ENCODE data around the gene DCLK1.

Gene DCLK1

DNA sequence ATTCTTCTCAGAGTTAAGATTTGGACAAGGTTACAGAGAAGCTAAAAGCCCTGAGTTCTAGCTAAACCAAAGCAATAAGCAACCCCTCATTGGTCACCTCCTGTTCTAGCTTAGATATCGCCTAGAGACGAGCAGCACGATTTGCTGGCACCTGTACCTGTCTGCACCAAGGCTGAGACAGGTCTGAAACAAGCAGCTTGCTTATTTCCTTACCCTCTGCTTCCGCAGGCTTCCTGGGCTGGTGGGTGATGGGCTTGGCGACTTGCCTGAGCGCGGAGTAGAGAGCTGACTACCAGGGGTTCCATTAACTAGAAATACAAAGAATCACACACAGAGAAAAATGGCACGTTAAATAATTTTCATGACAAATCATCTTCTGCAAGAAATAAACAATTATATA lies 276.9 kb downstream of the DCLK1 start:
- no peak overlapping the region for H3K4me3 ChIP-seq (ENCODE audit: low read depth, low read length)
- CTCF ChIA-PET, result interaction anchor here (0.9 to 1.6 kb wide), 2 partner anchors 17 to 100 kb away, joined by 3 to 4 read pairs; no protein-coding TSS in a partner anchor
- no peak for DNase-seq (ENCODE audit: low read depth, low spot score)
- POLR2A ChIA-PET, result no interaction called here
- TF ChIP-seq, protein P1, sequence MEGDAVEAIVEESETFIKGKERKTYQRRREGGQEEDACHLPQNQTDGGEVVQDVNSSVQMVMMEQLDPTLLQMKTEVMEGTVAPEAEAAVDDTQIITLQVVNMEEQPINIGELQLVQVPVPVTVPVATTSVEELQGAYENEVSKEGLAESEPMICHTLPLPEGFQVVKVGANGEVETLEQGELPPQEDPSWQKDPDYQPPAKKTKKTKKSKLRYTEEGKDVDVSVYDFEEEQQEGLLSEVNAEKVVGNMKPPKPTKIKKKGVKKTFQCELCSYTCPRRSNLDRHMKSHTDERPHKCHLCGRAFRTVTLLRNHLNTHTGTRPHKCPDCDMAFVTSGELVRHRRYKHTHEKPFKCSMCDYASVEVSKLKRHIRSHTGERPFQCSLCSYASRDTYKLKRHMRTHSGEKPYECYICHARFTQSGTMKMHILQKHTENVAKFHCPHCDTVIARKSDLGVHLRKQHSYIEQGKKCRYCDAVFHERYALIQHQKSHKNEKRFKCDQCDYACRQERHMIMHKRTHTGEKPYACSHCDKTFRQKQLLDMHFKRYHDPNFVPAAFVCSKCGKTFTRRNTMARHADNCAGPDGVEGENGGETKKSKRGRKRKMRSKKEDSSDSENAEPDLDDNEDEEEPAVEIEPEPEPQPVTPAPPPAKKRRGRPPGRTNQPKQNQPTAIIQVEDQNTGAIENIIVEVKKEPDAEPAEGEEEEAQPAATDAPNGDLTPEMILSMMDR (IDR thresholded peaks at IDR 0.05; ENCODE audit: insufficient read depth, low read length, missing control alignments), result no peak

DNA sequence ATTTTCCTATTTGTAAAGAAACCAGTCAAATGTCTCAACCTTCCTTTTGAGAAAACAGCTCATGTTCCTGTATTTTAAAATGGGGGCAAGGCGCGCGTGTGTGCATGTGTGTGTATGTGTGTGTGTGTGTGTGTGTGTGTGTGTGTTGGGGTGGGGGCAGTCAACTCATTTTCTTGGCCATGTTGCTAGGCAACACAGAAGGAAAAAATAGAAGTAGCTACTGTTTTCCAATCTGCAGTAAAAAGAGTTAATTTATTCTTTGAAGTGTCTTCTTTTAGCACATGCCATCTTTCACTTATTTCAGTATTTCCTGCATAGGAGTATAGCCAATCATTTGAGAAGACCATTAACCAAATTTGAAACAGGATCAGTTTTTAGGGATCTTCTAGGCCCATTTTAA lies 279.3 kb downstream of the DCLK1 start:
- DNase-seq (ENCODE audit: low read depth, low spot score), result no peak
- CTCF ChIA-PET, result interaction anchor here (0.6 to 1.3 kb wide), 5 partner anchors 11 to 452 kb away, joined by 3 to 4 read pairs (median 3); no protein-coding TSS in a partner anchor
- H3K4me3 ChIP-seq (ENCODE audit: low read depth, low read length), result no peak overlapping the region
- POLR2A ChIA-PET, result no interaction called here
- TF ChIP-seq, protein P1 (IDR thresholded peaks at IDR 0.05; ENCODE audit: insufficient read depth, low read length, missing control alignments), result no peak

DNA sequence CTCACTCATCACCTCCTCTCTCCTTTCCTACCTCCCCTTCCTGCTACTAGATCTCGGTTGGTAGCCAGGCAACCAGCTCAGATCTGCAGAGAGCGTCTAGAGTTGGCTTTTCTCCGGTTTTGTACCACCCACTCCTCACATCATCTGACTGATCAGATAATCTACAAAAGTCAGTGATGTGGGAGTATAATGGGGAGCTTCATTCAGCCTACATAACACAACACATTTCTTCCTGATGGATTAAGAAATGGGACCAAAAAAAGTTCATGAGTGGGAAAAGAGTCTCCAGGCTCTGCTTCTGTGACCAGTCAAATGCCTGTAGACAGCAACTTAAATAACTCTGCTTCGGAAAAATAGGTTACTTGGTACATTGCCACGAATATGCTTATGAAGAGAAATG lies 279.8 kb downstream of the DCLK1 start:
- ChIA-PET POLR2A (no interaction called here), CTCF (interaction anchor here (0.6 to 1.1 kb wide), 3 partner anchors 10 to 451 kb away, joined by 3 read pairs; no protein-coding TSS in a partner anchor)
- no peak overlapping the region for H3K4me3 ChIP-seq (ENCODE audit: low read depth, low read length)
- DNase-seq (ENCODE audit: low read depth, low spot score), result no peak
- TF ChIP-seq, protein P1 (IDR thresholded peaks at IDR 0.05; ENCODE audit: insufficient read depth, low read length, missing control alignments), result no peak

DNA sequence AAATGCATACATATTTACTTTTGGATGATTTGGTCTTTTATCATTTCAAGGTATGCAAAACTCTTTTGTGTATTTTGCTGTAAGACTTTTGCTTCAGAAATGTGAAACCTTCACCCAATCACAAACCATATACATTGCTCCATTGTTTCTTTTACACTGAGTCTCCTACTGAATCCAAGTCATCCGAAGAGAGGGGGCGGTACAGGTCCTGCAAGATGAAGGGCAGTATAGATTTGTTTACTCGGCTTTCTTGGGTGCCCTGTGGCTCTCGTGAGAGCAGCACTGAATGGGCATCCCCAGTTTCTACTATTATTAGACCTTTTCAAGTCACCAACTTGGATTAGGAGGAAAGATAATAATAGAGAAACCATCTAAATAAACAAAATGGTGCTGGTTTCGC lies 280.6 kb downstream of the DCLK1 start:
- DNase-seq (ENCODE audit: low read depth, low spot score), result no peak
- POLR2A ChIA-PET, result no interaction called here
- TF ChIP-seq, protein P1 (IDR thresholded peaks at IDR 0.05; ENCODE audit: insufficient read depth, low read length, missing control alignments), result no peak
- CTCF ChIA-PET, result no interaction called here
- no peak overlapping the region for H3K4me3 ChIP-seq (ENCODE audit: low read depth, low read length)

DNA sequence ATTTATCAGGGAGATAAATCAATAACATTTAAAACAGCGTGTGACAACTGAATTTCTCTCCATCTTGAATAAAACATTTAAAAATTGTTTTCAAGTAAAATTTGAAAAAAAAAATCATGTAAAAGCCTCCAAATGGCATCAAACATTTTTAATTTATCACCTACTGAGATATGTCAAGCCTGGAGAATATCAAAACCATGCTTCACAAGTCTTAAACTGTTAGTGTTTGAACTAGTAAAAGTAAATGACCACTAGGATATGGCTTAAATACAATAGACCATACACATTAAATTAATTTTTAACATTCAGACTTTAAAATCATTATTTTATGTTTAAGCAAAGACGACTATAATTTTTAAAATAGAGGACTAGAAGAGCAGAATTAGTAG lies 281.9 kb downstream of the DCLK1 start:
- no peak overlapping the region for H3K4me3 ChIP-seq (ENCODE audit: low read depth, low read length)
- POLR2A ChIA-PET, result no interaction called here
- DNase-seq (ENCODE audit: low read depth, low spot score), result no peak
- CTCF ChIA-PET, result no interaction called here
- TF ChIP-seq, protein P1 (IDR thresholded peaks at IDR 0.05; ENCODE audit: insufficient read depth, low read length, missing control alignments), result no peak

DNA sequence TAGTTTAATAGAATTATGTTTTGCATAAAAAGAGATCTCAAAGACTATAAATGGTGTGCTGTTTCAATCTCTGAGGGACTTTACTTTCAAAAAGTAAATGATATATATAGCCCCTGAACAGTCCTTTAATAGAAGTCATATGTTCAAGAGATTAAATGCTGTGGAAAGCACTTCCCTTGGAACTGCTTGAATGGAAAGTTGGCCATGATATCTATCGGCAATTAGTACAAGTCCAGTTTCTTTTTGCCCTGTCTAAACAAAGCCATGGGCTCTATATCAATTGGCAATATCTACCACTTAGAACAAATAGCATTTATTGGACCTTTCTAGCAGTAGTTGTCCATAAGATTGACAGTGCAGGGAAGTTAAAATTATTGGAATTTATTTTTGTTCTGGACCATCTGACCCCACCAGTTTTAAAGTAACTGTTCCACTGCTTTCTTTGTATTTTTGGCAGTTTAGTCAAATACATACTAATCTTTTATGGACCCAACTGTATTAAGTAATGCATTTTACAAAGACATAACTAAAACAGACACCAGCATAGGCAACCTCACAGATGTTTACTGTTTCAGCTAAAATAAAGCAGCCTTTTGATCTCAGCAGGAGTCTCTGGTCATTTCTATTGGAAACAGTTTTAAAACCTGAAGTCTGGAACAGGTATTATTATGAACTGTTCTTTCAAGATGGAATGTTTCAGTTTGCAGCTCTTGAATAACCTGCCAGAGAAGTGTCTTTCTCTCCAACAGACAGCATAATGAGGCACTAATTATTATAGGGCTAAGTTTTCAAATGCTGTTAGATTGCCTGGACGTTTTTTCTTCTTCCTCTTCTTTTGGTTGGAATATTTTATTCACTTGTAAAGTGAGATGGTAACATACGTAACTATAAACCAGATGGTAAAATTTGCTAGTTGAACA lies 282.6 kb downstream of the DCLK1 start:
- DNase-seq (ENCODE audit: low read depth, low spot score), result no peak
- ChIA-PET CTCF (no interaction called here), POLR2A (no interaction called here)
- no peak overlapping the region for H3K4me3 ChIP-seq (ENCODE audit: low read depth, low read length)
- TF ChIP-seq, protein P1 (IDR thresholded peaks at IDR 0.05; ENCODE audit: insufficient read depth, low read length, missing control alignments), result no peak
